HEK293 (cell line): ENCODE results near the gene TUBGCP6.

Experiments used
- CTCF ChIA-PET: fragments of 350-600 bp; formaldehyde crosslinking; extraction: SDS; loops from one replicate; lab custom pipeline; 2021; ENCODE audit warnings: antibody characterized with exemption; lab: Yijun Ruan, JAX
- POLR2A ChIA-PET: fragments of 300-600 bp; formaldehyde crosslinking; extraction: SDS; loops from one replicate; lab custom pipeline; 2020; ENCODE audit warnings: antibody characterized with exemption, inconsistent platforms; lab: Yijun Ruan, JAX
- H3K27ac ChIP-seq: fragments of 200-500 bp; sonication (Bioruptor generic); 2 replicates; pipeline ENCODE4 v1.5.1; 2014; ENCODE audit warnings: low read depth, low read length, control low read depth, inconsistent platforms; ENCODE audit errors: extremely low read depth
- H3K36me3 ChIP-seq, 2 experiments: fragments of 200-500 bp in 1 of 2; sonication (Bioruptor generic) in 1 of 2; 1 replicate in 1 of 2; 2 replicates in 1 of 2; pipeline ENCODE4 v1.5.1; 2014 to 2017; ENCODE audit warnings: inconsistent platforms in 2 of 2, low read length in 2 of 2; ENCODE audit not compliant: control insufficient read depth in 2 of 2, insufficient read depth in 1 of 2
- H3K4me1 ChIP-seq: fragments of 200-500 bp; sonication (Bioruptor generic); 2 replicates; pipeline ENCODE4 v1.5.1; 2014; ENCODE audit warnings: mild to moderate bottlenecking, low read length, inconsistent platforms; ENCODE audit not compliant: control insufficient read depth, insufficient read depth
- H3K4me3 ChIP-seq: 2 replicates; pipeline ENCODE4 v1.5.1; 2011; ENCODE audit warnings: low read depth, mild to moderate bottlenecking, control low read depth, low read length, moderate library complexity
- H3K9me3 ChIP-seq: fragments of 200-500 bp; sonication (Bioruptor generic); 2 replicates; pipeline ENCODE4 v1.5.1; 2014; ENCODE audit warnings: low read depth, low read length, inconsistent platforms; ENCODE audit not compliant: control insufficient read depth, insufficient read depth
- BCL11B ChIP-seq: fragments of 450-650 bp; formaldehyde crosslinking; IDR thresholded peaks from 2 replicates; pipeline ENCODE4 v1.5.1; 2016; ENCODE audit warnings: low read depth, missing biosample characterization, missing genetic modification characterization
- FEZF1 ChIP-seq: fragments of 450-650 bp; formaldehyde crosslinking; IDR thresholded peaks from 2 replicates; pipeline ENCODE4 v1.5.1; 2016; ENCODE audit warnings: missing biosample characterization, missing genetic modification characterization
- GLIS2 ChIP-seq: fragments of 450-650 bp; formaldehyde crosslinking; IDR thresholded peaks from 2 replicates; pipeline ENCODE4 v1.5.1; 2016; ENCODE audit warnings: missing biosample characterization, missing genetic modification characterization
- HIC1 ChIP-seq: fragments of 450-650 bp; formaldehyde crosslinking; IDR thresholded peaks from 2 replicates; pipeline ENCODE4 v1.5.1; 2016; ENCODE audit warnings: missing biosample characterization, missing genetic modification characterization
- HOXA7 ChIP-seq: sonication (generic); formaldehyde crosslinking; IDR thresholded peaks from 2 replicates; pipeline ENCODE4 v1.8.1; 2022; ENCODE audit warnings: missing genetic modification reagents, borderline replicate concordance
- SETDB1 ChIP-seq: IDR thresholded peaks from one replicate; pipeline ENCODE4 v1.6.1; 2017; ENCODE audit warnings: mild to moderate bottlenecking, low read length, moderate library complexity, mixed read lengths; ENCODE audit not compliant: insufficient read length
- SP2 ChIP-seq: fragments of 450-650 bp; formaldehyde crosslinking; IDR thresholded peaks from 2 replicates; pipeline ENCODE4 v1.5.1; 2016; ENCODE audit warnings: missing biosample characterization, missing genetic modification characterization
- SP3 ChIP-seq: fragments of 450-650 bp; formaldehyde crosslinking; IDR thresholded peaks from 2 replicates; pipeline ENCODE4 v1.5.1; 2016; ENCODE audit warnings: missing biosample characterization, missing genetic modification characterization
- TCF7L2 ChIP-seq: IDR thresholded peaks from 2 replicates; pipeline ENCODE4 v1.6.1; 2011; ENCODE audit warnings: low read depth, mild to moderate bottlenecking, inconsistent platforms, low read length, moderate library complexity, borderline replicate concordance
- ZBTB7A ChIP-seq: fragments of 450-650 bp; formaldehyde crosslinking; IDR thresholded peaks from 2 replicates; pipeline ENCODE4 v1.5.1; 2016; ENCODE audit warnings: low read depth, missing biosample characterization, missing genetic modification characterization
- ZEB2 ChIP-seq: fragments of 450-650 bp; formaldehyde crosslinking; IDR thresholded peaks from 2 replicates; pipeline ENCODE4 v1.5.1; 2016; ENCODE audit warnings: missing biosample characterization, missing genetic modification characterization
- ZNF148 ChIP-seq: fragments of 450-650 bp; formaldehyde crosslinking; IDR thresholded peaks from 2 replicates; pipeline ENCODE4 v1.5.0; 2017; ENCODE audit warnings: missing biosample characterization, missing genetic modification characterization, borderline replicate concordance
- ZNF184 ChIP-seq: fragments of 450-650 bp; IDR thresholded peaks from 2 replicates; pipeline ENCODE4 v1.5.1; 2018; ENCODE audit warnings: missing biosample characterization, mild to moderate bottlenecking, missing genetic modification characterization
- ZNF292 ChIP-seq: fragments of 450-650 bp; formaldehyde crosslinking; IDR thresholded peaks from 2 replicates; pipeline ENCODE4 v1.5.1; 2016; ENCODE audit warnings: low read depth, missing biosample characterization, missing genetic modification characterization, borderline replicate concordance
- ZNF324 ChIP-seq: fragments of 450-650 bp; formaldehyde crosslinking; IDR thresholded peaks from 2 replicates; pipeline ENCODE4 v1.5.1; 2016; ENCODE audit warnings: missing biosample characterization, missing genetic modification characterization
- ZNF394 ChIP-seq: fragments of 450-650 bp; formaldehyde crosslinking; IDR thresholded peaks from 2 replicates; pipeline ENCODE4 v1.5.1; 2016; ENCODE audit warnings: missing biosample characterization, missing genetic modification characterization, mild to moderate bottlenecking, moderate library complexity, borderline replicate concordance
- ZNF501 ChIP-seq: fragments of 450-650 bp; formaldehyde crosslinking; IDR thresholded peaks from 2 replicates; pipeline ENCODE4 v1.5.1; 2016; ENCODE audit warnings: missing biosample characterization, missing genetic modification characterization
- ZNF558 ChIP-seq: fragments of 450-650 bp; formaldehyde crosslinking; IDR thresholded peaks from 2 replicates; pipeline ENCODE4 v1.5.1; 2016; ENCODE audit warnings: missing biosample characterization, missing genetic modification characterization
- ZNF658 ChIP-seq: fragments of 450-650 bp; formaldehyde crosslinking; IDR thresholded peaks from 2 replicates; pipeline ENCODE4; 2016; ENCODE audit warnings: missing biosample characterization, missing genetic modification characterization
- ZNF664 ChIP-seq: fragments of 450-650 bp; formaldehyde crosslinking; IDR thresholded peaks from 2 replicates; pipeline ENCODE4 v1.5.1; 2016; ENCODE audit warnings: missing biosample characterization, missing genetic modification characterization
- TF ChIP-seq, protein P1 (sequence below): fragments of 450-650 bp; formaldehyde crosslinking; IDR thresholded peaks from 2 replicates; pipeline ENCODE4 v1.5.1; 2016; ENCODE audit warnings: missing biosample characterization, missing genetic modification characterization
- TF ChIP-seq, protein P2 (sequence below): fragments of 450-650 bp; formaldehyde crosslinking; IDR thresholded peaks from 2 replicates; pipeline ENCODE4 v1.5.1; 2016; ENCODE audit warnings: missing biosample characterization, missing genetic modification characterization

Gene TUBGCP6

DNA sequence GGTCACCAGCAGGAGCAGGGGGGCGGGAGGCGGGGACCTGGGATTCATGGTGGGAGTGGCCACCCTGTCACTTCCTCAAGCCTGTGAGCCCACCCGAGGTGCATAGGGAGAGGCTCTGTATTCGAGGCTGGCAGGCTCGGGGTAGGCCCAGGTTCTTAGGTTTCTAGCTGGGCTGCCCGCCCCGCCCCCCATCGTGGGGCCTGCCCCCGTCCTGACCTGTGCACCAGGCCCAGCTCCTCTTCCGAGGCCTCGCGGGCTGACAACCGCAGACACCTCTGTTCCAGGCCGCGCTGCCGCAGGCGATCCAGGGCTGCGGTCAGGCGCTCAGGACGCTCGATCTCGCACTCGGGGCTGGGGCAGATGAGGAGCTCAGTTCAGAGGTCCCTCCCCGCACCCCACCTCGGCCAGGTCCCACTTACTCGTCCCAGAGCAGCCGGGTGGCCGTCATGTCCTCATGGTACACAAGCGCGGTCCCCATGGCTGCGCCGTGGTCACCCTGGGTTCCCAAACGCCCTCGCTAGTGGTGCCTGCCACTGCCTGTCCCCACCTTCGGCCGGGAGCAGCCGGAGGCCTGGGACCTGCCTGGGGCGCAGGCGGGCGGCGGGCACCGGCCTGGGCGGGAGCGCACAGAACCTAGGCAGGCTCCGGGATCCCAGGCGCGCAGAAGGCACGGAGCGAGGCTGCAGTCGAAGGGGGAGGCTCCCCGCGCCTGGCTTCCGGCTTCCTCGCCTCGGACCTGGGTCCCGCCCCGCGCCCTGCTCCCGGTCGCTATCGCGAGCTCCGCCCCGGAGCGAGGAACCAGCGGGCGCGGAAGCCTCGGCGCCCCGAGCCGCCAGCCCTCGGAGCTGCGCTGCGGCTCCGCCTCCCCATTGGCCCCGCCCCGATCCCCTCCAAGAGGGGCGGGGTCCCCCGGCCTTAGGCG is 6.0 kb upstream of the TUBGCP6 start, which contains the start of gene HDAC10 (continued):
- TF ChIP-seq ZBTB7A (tag by site-specific recombination) (no peak), ZNF394 (tag by site-specific recombination) (no peak)

GRCh38 chr22:50250249-50250554 is 5.4 kb upstream of the TUBGCP6 start:
- peak overlapping the region; percentile 86; the same call in 1 of the 2 replicates for H3K27ac ChIP-seq
- ChIA-PET POLR2A (interaction anchor here (0.5 to 2.2 kb wide), 10 partner anchors 10 to 258 kb away, joined by 3 to 20 read pairs (median 7); partner anchors contain the start of genes LMF2, MAPK12, NCAPH2 and PLXNB2), CTCF (interaction anchor here (0.7 to 2.4 kb wide), 7 partner anchors 9 to 248 kb away, joined by 3 to 24 read pairs (median 5); no protein-coding TSS in a partner anchor)
- H3K4me3 ChIP-seq: no peak overlapping the region
- H3K4me1 ChIP-seq: peaks cover 12% of the 10 kb centered on the region
- H3K36me3 ChIP-seq: peaks cover 8 to 79% of the 10 kb centered on the region in 2 experiments; a peak in 2 of 3 replicates
- TF ChIP-seq ZNF148 (tag by site-specific recombination) (no peak), ZNF658 (tag by site-specific recombination) (no peak), ZNF292 (tag by site-specific recombination) (no peak), ZNF558 (tag by site-specific recombination) (no peak), ZNF184 (no peak), SP2 (tag by site-specific recombination) (no peak), ZNF664 (no peak), SP3 (tag by site-specific recombination) (no peak), TCF7L2 (no peak), HOXA7 (CRISPR knock-in tag) (no peak)
- TF ChIP-seq, protein P1, sequence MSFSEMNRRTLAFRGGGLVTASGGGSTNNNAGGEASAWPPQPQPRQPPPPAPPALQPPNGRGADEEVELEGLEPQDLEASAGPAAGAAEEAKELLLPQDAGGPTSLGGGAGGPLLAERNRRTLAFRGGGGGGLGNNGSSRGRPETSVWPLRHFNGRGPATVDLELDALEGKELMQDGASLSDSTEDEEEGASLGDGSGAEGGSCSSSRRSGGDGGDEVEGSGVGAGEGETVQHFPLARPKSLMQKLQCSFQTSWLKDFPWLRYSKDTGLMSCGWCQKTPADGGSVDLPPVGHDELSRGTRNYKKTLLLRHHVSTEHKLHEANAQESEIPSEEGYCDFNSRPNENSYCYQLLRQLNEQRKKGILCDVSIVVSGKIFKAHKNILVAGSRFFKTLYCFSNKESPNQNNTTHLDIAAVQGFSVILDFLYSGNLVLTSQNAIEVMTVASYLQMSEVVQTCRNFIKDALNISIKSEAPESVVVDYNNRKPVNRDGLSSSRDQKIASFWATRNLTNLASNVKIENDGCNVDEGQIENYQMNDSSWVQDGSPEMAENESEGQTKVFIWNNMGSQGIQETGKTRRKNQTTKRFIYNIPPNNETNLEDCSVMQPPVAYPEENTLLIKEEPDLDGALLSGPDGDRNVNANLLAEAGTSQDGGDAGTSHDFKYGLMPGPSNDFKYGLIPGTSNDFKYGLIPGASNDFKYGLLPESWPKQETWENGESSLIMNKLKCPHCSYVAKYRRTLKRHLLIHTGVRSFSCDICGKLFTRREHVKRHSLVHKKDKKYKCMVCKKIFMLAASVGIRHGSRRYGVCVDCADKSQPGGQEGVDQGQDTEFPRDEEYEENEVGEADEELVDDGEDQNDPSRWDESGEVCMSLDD (tag by site-specific recombination): no peak
- TF ChIP-seq, protein P2, sequence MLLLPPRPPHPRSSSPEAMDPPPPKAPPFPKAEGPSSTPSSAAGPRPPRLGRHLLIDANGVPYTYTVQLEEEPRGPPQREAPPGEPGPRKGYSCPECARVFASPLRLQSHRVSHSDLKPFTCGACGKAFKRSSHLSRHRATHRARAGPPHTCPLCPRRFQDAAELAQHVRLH: no peak
- H3K9me3 ChIP-seq: no peaks in the 10 kb centered on the region

- CTCF ChIA-PET: interaction anchor here (0.7 to 2.4 kb wide), 2 partner anchors 80 to 92 kb away, joined by 3 to 24 read pairs; no protein-coding TSS in a partner anchor
- Histone ChIP-seq H3K4me3 (no peak overlapping the region), H3K27ac (no peak overlapping the region)
- TF ChIP-seq SETDB1 (no peak), HIC1 (peak; percentile 45; the same call in 1 of the 2 replicates), BCL11B (tag by site-specific recombination) (peak; percentile 88), ZEB2 (tag by site-specific recombination) (0 out of 2 replicates have a peak, but pooled peaks have one; percentile 27), FEZF1 (tag by site-specific recombination) (no peak), ZNF501 (tag by site-specific recombination) (no peak), ZNF324 (tag by site-specific recombination) (no peak), GLIS2 (tag by site-specific recombination) (peak; percentile 73)
- TF ChIP-seq, all 188 proteins: peak for 4
- H3K9me3 ChIP-seq: no peaks in the 10 kb centered on the region
- peaks cover 12% of the 10 kb centered on the region for H3K4me1 ChIP-seq
- H3K36me3 ChIP-seq: peaks cover 8 to 73% of the 10 kb centered on the region in 2 experiments; a peak in 2 of 3 replicates
- POLR2A ChIA-PET: interaction anchor here (0.9 to 2.2 kb wide), 5 partner anchors 11 to 79 kb away, joined by 3 to 20 read pairs (median 15); partner anchors contain the start of genes MAPK12 and PLXNB2
Measured at GRCh38 chr22:50249341-50250248, 4.8 kb upstream of the TUBGCP6 start.
